ENCODE measurements around the gene CMC2. TPM values are rescaled to one million over a fixed set of nuclear protein-coding genes. Genes with fewer than 3 reads are reported as not detected.

CMC2 gene
- total RNA-seq, 1 experiment from 2014 or later, result 64.2 TPM

GRCh38 chr16:81003610-81004460 lies 2.9 kb downstream of the CMC2 start:
- Histone ChIP-seq H3K9me3 (ENCODE audit: control insufficient read depth, low read depth, low read length) (no peaks in the 10 kb centered on the region), H2BK120ac (ENCODE audit: low read depth, low read length, poor library complexity, severe bottlenecking) (no peak overlapping the region), H3K23ac (ENCODE audit: insufficient read length, low read depth, low read length) (no peak overlapping the region), H4K5ac (ENCODE audit: insufficient read length, low read depth, low read length) (no peak overlapping the region), H3K23me2 (ENCODE audit: insufficient read length, low read depth, low read length, poor library complexity, severe bottlenecking) (no peaks in the 10 kb centered on the region), H3K27me3 (ENCODE audit: insufficient read depth, low read length) (no peaks in the 10 kb centered on the region), H3K18ac (ENCODE audit: insufficient read length, low read depth, low read length) (no peak overlapping the region), H4K20me1 (ENCODE audit: control insufficient read depth, insufficient read depth, insufficient read length) (no peaks in the 10 kb centered on the region), H2AK5ac (ENCODE audit: insufficient read length, low read length) (no peak overlapping the region), H3T11ph (ENCODE audit: low read length) (no peak overlapping the region), H4K8ac (replicated peaks; ENCODE audit: insufficient read length, low read depth, low read length) (no peak overlapping the region), H3K79me2 (ENCODE audit: insufficient read depth, low read length) (peaks cover 30% of the 10 kb centered on the region; the same call in 1 of the 2 replicates), H2BK12ac (ENCODE audit: insufficient read length, low read depth, low read length) (no peak overlapping the region), H3K56ac (ENCODE audit: insufficient read length, low read depth, low read length) (no peak overlapping the region), H2AFZ (ENCODE audit: low read length) (no peak overlapping the region), H4K91ac (ENCODE audit: insufficient read length, low read depth, low read length) (no peak overlapping the region), H3K27ac (ENCODE audit: insufficient read length, low read depth, low read length) (no peak overlapping the region), H2BK15ac (ENCODE audit: low read depth, low read length) (no peak overlapping the region), H2BK20ac (ENCODE audit: low read depth, low read length, poor library complexity, severe bottlenecking) (no peak overlapping the region), H3K4ac (ENCODE audit: low read depth, low read length) (no peak overlapping the region), H3K9ac (ENCODE audit: extremely low read depth, insufficient read length, low read length) (no peak overlapping the region), H3K4me2 (ENCODE audit: insufficient read depth, insufficient read length, low read length) (no peak overlapping the region), H2BK5ac (ENCODE audit: insufficient read length, low read length) (no peak overlapping the region), H3K79me1 (ENCODE audit: insufficient read depth, low read depth, low read length, poor library complexity, severe bottlenecking) (peaks cover 19% of the 10 kb centered on the region), H3K4me1 (ENCODE audit: insufficient read depth, low read length) (no peaks in the 10 kb centered on the region), H3K14ac (ENCODE audit: insufficient read depth, low read length) (no peak overlapping the region)
- DNase-seq, result no peak
- Mint-ChIP-seq H3K9me3 (peaks cover 0 to 2% of the 10 kb centered on the region in 2 experiments; a peak in 3 of 5 replicates), H3K4me1 (peaks cover 24 to 25% of the 10 kb centered on the region in 2 experiments), H3K36me3 (ENCODE audit: insufficient read depth in 1 of 3, low read depth in 3 of 3) (peaks cover 0 to 6% (median 3%) of the 10 kb centered on the region in 3 experiments; a peak in 4 of 7 replicates), H3K27ac (no peak overlapping the region), H3K4me3 (no peak overlapping the region), H3K27me3 (ENCODE audit: low read depth) (no peaks in the 10 kb centered on the region; the same call in 1 of the 2 replicates)
- no CpG with 5 or more reads among the region's 11 CpGs for WGBS (ENCODE audit: extremely low coverage, insufficient read length, low lambda C conversion rate)
- no peak for TF ChIP-seq CTCF (conservative IDR thresholded peaks at IDR 0.05)
